ENCODE data around the gene SAMD4B.

Gene SAMD4B

GRCh38 chr19:39419003-39419402 lies 76.8 kb downstream of the SAMD4B start:
- Histone ChIP-seq H3K9me3 (ENCODE audit: low read length) (no peaks in the 10 kb centered on the region), H3K9me2 (ENCODE audit: low read depth, low read length) (no peaks in the 10 kb centered on the region), H3K9ac (ENCODE audit: low read length) (no peak overlapping the region), H3F3A (ENCODE audit: insufficient read depth, low read length) (no peaks in the 10 kb centered on the region), H3K27ac (ENCODE audit: low read depth, low read length, poor library complexity, severe bottlenecking) (no peak overlapping the region), H3K36me3 (ENCODE audit: insufficient read depth, low read length) (peaks cover 29% of the 10 kb centered on the region), H4K20me1 (ENCODE audit: insufficient read depth, low read length) (no peaks in the 10 kb centered on the region), H3K4me2 (ENCODE audit: low read length) (no peak overlapping the region), H3K27me3 (ENCODE audit: insufficient read depth, low read length) (no peaks in the 10 kb centered on the region), H3K79me2 (ENCODE audit: insufficient read depth, low read length) (no peaks in the 10 kb centered on the region), H2AFZ (ENCODE audit: low read length) (no peak overlapping the region), H3K4me1 (ENCODE audit: insufficient read depth, low read length, severe bottlenecking) (peaks cover 2% of the 10 kb centered on the region), H3K4me3 (ENCODE audit: low read depth, low read length, poor library complexity, severe bottlenecking) (no peak overlapping the region)
- TF ChIP-seq EZH2 (IDR thresholded peaks at IDR 0.05; ENCODE audit: borderline replicate concordance, low read length) (no peak), CTCF (IDR thresholded peaks at IDR 0.05; ENCODE audit: low read length) (no peak)

GRCh38 chr19:39420769-39421168 lies 78.5 kb downstream of the SAMD4B start:
- no peaks in the 10 kb centered on the region for H3K9me2 ChIP-seq (ENCODE audit: low read depth, low read length)
- no peaks in the 10 kb centered on the region for H3K4me1 ChIP-seq (ENCODE audit: insufficient read depth, low read length, severe bottlenecking)
- H3K79me2 ChIP-seq (ENCODE audit: insufficient read depth, low read length), result no peaks in the 10 kb centered on the region
- no peaks in the 10 kb centered on the region for H3K27me3 ChIP-seq (ENCODE audit: insufficient read depth, low read length)
- H3K27ac ChIP-seq (ENCODE audit: low read depth, low read length, poor library complexity, severe bottlenecking), result no peak overlapping the region
- H3K9ac ChIP-seq (ENCODE audit: low read length), result no peak overlapping the region
- no peak overlapping the region for H3K4me2 ChIP-seq (ENCODE audit: low read length)
- no peaks in the 10 kb centered on the region for H4K20me1 ChIP-seq (ENCODE audit: insufficient read depth, low read length)
- H3F3A ChIP-seq (ENCODE audit: insufficient read depth, low read length), result no peaks in the 10 kb centered on the region
- H3K4me3 ChIP-seq (ENCODE audit: low read depth, low read length, poor library complexity, severe bottlenecking), result no peak overlapping the region
- no peaks in the 10 kb centered on the region for H3K9me3 ChIP-seq (ENCODE audit: low read length)
- peaks cover 36% of the 10 kb centered on the region for H3K36me3 ChIP-seq (ENCODE audit: insufficient read depth, low read length)
- TF ChIP-seq EZH2 (IDR thresholded peaks at IDR 0.05; ENCODE audit: borderline replicate concordance, low read length), result no peak
- no peak for TF ChIP-seq CTCF (IDR thresholded peaks at IDR 0.05; ENCODE audit: low read length)
- no peak overlapping the region for H2AFZ ChIP-seq (ENCODE audit: low read length)

DNA sequence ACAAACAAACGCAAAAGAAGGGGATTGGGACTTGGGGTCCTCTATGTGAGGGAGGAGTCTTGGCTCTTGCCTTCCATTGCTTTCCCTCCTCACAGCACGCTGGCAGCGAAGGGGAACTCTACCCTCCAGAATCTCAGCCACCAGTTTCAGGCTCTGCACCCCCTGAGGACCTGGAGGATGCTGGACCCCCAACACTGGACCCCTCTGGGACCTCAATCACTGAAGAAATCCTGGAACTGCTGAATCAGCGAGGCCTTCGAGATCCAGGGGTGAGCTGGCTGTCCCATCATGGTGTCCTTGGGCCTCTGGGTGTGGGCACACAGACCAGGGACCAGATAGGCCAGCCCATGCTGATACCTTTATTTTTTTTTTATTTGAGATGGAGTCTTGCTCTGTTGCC lies 79.8 kb downstream of the SAMD4B start:
- H4K20me1 ChIP-seq (ENCODE audit: insufficient read depth, low read length), result no peaks in the 10 kb centered on the region
- H3K4me2 ChIP-seq (ENCODE audit: low read length), result no peak overlapping the region
- H3K27me3 ChIP-seq (ENCODE audit: insufficient read depth, low read length), result no peaks in the 10 kb centered on the region
- no peaks in the 10 kb centered on the region for H3F3A ChIP-seq (ENCODE audit: insufficient read depth, low read length)
- H3K36me3 ChIP-seq (ENCODE audit: insufficient read depth, low read length), result peaks cover 36% of the 10 kb centered on the region
- no peak overlapping the region for H3K9ac ChIP-seq (ENCODE audit: low read length)
- no peaks in the 10 kb centered on the region for H3K9me3 ChIP-seq (ENCODE audit: low read length)
- no peak overlapping the region for H3K27ac ChIP-seq (ENCODE audit: low read depth, low read length, poor library complexity, severe bottlenecking)
- H3K79me2 ChIP-seq (ENCODE audit: insufficient read depth, low read length), result no peaks in the 10 kb centered on the region
- TF ChIP-seq EZH2 (IDR thresholded peaks at IDR 0.05; ENCODE audit: borderline replicate concordance, low read length) (no peak), CTCF (IDR thresholded peaks at IDR 0.05; ENCODE audit: low read length) (no peak)
- no peak overlapping the region for H3K4me3 ChIP-seq (ENCODE audit: low read depth, low read length, poor library complexity, severe bottlenecking)
- H2AFZ ChIP-seq (ENCODE audit: low read length), result no peak overlapping the region
- H3K9me2 ChIP-seq (ENCODE audit: low read depth, low read length), result no peaks in the 10 kb centered on the region
- H3K4me1 ChIP-seq (ENCODE audit: insufficient read depth, low read length, severe bottlenecking), result no peaks in the 10 kb centered on the region
